ENCODE data around the gene LRRC53.

The LRRC53 gene

GRCh38 chr1:74512170-74512915 is at the start of gene LRRC53:
LRRC53 (minus strand) TSS chr1:74512611; CDS start chr1:74483349, 29,262 bp downstream.
- H3K4me3 ChIP-seq (ENCODE audit: low read depth, low read length, poor library complexity, severe bottlenecking): no peak within 1 kb of the TSS
- H3K36me3 ChIP-seq (ENCODE audit: insufficient read depth, low read length): no peaks in the 10 kb centered on the region
- no peaks in the 10 kb centered on the region for H3F3A ChIP-seq (ENCODE audit: insufficient read depth, low read length)
- H3K27me3 ChIP-seq (ENCODE audit: insufficient read depth, low read length): no peaks in the 10 kb centered on the region
- H3K9ac ChIP-seq (ENCODE audit: low read length): no peak within 1 kb of the TSS
- H3K9me3 ChIP-seq (ENCODE audit: low read length): no peaks in the 10 kb centered on the region
- no peaks in the 10 kb centered on the region for H3K79me2 ChIP-seq (ENCODE audit: insufficient read depth, low read length)
- no peaks in the 10 kb centered on the region for H3K4me1 ChIP-seq (ENCODE audit: insufficient read depth, low read length, severe bottlenecking)
- no peak within 1 kb of the TSS for H2AFZ ChIP-seq (ENCODE audit: low read length)
- no peak within 1 kb of the TSS for H3K27ac ChIP-seq (ENCODE audit: low read depth, low read length, poor library complexity, severe bottlenecking)
- no peak within 1 kb of the TSS for H3K4me2 ChIP-seq (ENCODE audit: low read length)
- no peaks in the 10 kb centered on the region for H3K9me2 ChIP-seq (ENCODE audit: low read depth, low read length)
- TF ChIP-seq EZH2 (IDR thresholded peaks at IDR 0.05; ENCODE audit: borderline replicate concordance, low read length) (no peak), CTCF (IDR thresholded peaks at IDR 0.05; ENCODE audit: low read length) (no peak)
- H4K20me1 ChIP-seq (ENCODE audit: insufficient read depth, low read length): no peaks in the 10 kb centered on the region

GRCh38 chr1:74549932-74550331 is 37.5 kb upstream of the LRRC53 start:
- Histone ChIP-seq H3K27me3 (ENCODE audit: insufficient read depth, low read length) (no peaks in the 10 kb centered on the region), H3K4me2 (ENCODE audit: low read length) (no peak overlapping the region), H2AFZ (ENCODE audit: low read length) (no peak overlapping the region), H3K4me3 (ENCODE audit: low read depth, low read length, poor library complexity, severe bottlenecking) (no peak overlapping the region), H3K9ac (ENCODE audit: low read length) (no peak overlapping the region), H3K27ac (ENCODE audit: low read depth, low read length, poor library complexity, severe bottlenecking) (no peak overlapping the region), H3K9me3 (ENCODE audit: low read length) (no peaks in the 10 kb centered on the region), H4K20me1 (ENCODE audit: insufficient read depth, low read length) (no peaks in the 10 kb centered on the region), H3K79me2 (ENCODE audit: insufficient read depth, low read length) (no peaks in the 10 kb centered on the region), H3K9me2 (ENCODE audit: low read depth, low read length) (no peaks in the 10 kb centered on the region), H3F3A (ENCODE audit: insufficient read depth, low read length) (no peaks in the 10 kb centered on the region), H3K4me1 (ENCODE audit: insufficient read depth, low read length, severe bottlenecking) (no peaks in the 10 kb centered on the region), H3K36me3 (ENCODE audit: insufficient read depth, low read length) (no peaks in the 10 kb centered on the region)
- TF ChIP-seq CTCF (IDR thresholded peaks at IDR 0.05; ENCODE audit: low read length) (no peak), EZH2 (IDR thresholded peaks at IDR 0.05; ENCODE audit: borderline replicate concordance, low read length) (no peak)

GRCh38 chr1:74548961-74549750 is 36.7 kb upstream of the LRRC53 start:
- no peak overlapping the region for H3K9ac ChIP-seq (ENCODE audit: low read length)

More at GRCh38 chr1:74548961-74549750, 36.7 kb upstream of the LRRC53 start:
- Histone ChIP-seq H4K20me1 (ENCODE audit: insufficient read depth, low read length) (no peaks in the 10 kb centered on the region), H3K27me3 (ENCODE audit: insufficient read depth, low read length) (no peaks in the 10 kb centered on the region), H2AFZ (ENCODE audit: low read length) (no peak overlapping the region), H3K4me1 (ENCODE audit: insufficient read depth, low read length, severe bottlenecking) (no peaks in the 10 kb centered on the region), H3K4me3 (ENCODE audit: low read depth, low read length, poor library complexity, severe bottlenecking) (no peak overlapping the region), H3K9me3 (ENCODE audit: low read length) (no peaks in the 10 kb centered on the region), H3K36me3 (ENCODE audit: insufficient read depth, low read length) (no peaks in the 10 kb centered on the region), H3K79me2 (ENCODE audit: insufficient read depth, low read length) (no peaks in the 10 kb centered on the region), H3K27ac (ENCODE audit: low read depth, low read length, poor library complexity, severe bottlenecking) (no peak overlapping the region), H3F3A (ENCODE audit: insufficient read depth, low read length) (no peaks in the 10 kb centered on the region), H3K4me2 (ENCODE audit: low read length) (no peak overlapping the region), H3K9me2 (ENCODE audit: low read depth, low read length) (no peaks in the 10 kb centered on the region)
- TF ChIP-seq CTCF (IDR thresholded peaks at IDR 0.05; ENCODE audit: low read length) (no peak), EZH2 (IDR thresholded peaks at IDR 0.05; ENCODE audit: borderline replicate concordance, low read length) (no peak)
